ENCODE data around the gene SNX13.
"Not testable (repeated sequence)": the region's sequence is repeated elsewhere in the genome, so short reads cannot be mapped to it uniquely, and the experiment has no call there.

SNX13 gene

GRCh38 chr7:17848516-17848915 is 91.8 kb downstream of the SNX13 start:
- DNase-seq (ENCODE audit: low spot score) = no peak

DNA sequence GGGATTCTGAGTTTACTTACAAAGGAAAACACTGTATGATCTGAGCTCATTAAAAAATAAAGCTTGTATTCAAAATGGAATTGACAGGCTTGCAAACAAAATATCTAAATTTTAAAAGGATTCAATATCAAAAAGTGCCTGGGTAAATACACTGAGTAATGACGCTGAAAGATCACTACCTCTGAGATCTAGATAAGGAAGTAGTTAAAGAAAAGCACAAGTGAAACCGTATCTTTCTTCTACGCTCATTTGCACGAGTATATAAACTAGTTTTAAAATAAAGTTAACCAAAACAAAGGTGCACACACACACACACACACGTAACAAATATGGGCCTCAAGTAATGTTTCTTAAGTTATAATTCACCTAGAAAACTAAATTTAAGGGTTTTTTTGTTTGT is 93.4 kb downstream of the SNX13 start:
- DNase-seq (ENCODE audit: low spot score) = no peak

DNA sequence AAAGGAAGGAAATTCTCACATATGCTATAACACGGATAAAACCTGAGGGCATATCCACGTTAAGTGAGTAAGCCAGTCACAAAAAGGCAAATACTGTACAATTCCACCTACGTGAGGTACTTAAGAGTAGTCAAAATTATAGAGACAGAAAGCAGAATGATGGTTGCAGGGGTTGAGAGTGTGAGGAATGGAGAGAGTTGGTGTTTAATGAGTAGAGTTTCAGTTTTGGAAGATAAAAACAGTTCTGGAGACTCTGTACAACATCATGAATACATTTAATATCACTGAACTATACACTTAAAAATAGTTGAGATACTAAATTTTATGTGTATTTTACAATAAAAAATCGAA is 95.1 kb downstream of the SNX13 start:
- DNase-seq (ENCODE audit: low spot score) = no peak

DNA sequence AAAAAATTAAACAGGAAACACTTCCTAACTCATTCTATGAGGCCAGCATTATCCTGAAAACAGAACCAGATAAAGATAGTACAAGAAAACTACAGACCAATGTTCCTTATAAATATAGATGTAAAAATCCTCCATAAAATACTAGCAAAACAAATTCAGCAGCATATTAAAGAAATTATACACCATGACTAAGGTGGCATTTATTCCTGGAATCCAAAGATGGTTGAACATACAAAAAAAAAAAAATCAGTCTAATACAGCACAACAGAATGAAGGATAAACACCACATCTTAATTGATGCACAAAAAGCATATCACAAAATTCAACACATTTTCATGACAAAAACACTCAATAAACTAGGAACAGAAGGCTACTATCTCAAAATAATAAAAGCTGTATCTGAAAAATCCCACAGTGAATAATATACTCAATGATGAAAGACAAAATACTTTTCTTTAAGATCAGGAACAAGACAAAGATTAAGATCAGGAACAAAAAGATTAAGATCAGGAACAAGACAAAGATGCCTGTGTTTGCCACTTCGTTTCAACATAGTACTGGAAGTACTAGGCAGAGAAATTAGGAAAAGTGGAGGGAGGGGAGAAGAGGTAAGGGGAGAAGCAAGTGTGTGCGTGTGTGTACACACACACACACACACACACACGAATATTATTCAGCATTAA is 95.6 kb downstream of the SNX13 start:
- no peak for DNase-seq (ENCODE audit: low spot score)

DNA sequence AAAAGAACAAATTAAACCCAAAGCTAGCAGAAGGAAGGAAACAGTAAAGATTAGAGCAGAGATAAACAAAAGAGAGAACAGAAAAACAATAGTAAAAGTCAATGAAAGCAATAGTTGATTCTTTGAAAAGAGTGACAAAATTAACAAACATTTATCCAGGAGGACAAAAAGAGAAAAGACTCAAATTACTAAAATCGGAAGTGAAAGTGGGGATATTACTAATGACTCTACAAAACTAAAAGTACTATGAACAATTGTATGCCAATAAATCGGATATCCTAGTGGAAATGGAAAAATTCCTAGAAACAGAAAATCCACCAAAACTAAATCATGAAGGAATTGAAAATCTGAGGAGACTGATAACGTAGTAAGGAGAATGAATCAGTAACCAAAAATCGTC is 96.3 kb downstream of the SNX13 start:
- DNase-seq (ENCODE audit: low spot score) = no peak

DNA sequence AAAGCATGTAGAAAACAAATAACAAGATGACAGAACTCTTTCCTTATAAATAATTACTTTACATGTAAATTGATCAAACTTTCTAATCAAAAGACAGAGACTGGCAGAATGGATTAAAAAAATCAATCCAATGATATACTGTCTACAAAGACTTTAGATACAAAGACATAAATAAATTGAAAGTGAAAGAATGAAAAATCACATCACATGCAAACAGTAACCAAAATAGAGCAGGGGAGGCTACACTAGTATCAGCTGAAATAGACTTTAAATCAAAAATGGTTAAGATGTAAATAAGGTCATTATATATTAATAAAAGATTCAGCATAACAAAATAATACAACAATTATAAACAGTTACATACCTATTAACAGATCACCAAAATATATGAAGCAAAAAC is 97.3 kb downstream of the SNX13 start:
- no peak for DNase-seq (ENCODE audit: low spot score)

GRCh38 chr7:17832820-17833355 is 107.4 kb downstream of the SNX13 start:
- no peak for DNase-seq (ENCODE audit: low spot score)

DNA sequence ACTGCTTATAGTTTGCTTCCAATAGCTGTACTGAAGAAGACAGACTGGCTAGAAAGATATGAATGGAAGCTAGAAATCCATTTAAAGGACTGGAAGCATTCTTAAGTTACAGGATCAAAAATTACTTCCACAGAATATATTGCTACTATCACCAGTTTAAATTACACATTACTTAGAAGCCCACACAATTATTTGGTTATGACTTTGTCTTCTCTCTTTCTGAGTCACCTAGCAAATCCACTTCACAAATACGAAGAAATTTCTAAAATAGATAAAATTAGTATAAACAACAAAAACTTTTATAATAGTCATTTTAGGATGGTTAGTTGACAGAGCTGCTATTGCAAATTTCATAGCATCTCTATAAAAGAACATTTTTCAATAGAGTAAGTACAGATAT is 108.1 kb downstream of the SNX13 start:
- DNase-seq (ENCODE audit: low spot score) = no peak

DNA sequence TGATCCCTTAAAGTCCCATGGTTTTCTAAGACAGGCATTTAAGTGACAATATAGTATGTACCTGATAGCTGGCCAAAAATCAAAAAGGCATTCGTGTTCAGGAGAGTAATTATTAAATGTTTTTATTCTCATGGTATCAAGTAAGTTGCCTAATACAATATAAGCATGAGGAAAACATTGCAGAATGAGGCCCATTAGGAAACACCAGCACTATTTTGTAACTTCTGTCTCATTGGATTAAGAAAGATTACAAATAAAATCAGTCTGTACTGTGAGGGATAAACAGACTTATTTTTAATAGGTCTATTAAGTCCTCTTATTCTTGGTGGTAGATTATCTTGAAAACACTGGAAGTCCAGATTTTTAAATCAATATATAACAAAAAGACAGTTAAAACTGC is 110.1 kb downstream of the SNX13 start:
- no peak for DNase-seq (ENCODE audit: low spot score)

GRCh38 chr7:17829001-17829400 is 111.3 kb downstream of the SNX13 start:
- no peak for DNase-seq (ENCODE audit: low spot score)

GRCh38 chr7:17822547-17823173 is 117.6 kb downstream of the SNX13 start:
- DNase-seq (ENCODE audit: low spot score) = no peak

- no peak for DNase-seq (ENCODE audit: low spot score)
These were observed 123.4 kb downstream of the SNX13 start for GRCh38 chr7:17816903-17817302.

DNA sequence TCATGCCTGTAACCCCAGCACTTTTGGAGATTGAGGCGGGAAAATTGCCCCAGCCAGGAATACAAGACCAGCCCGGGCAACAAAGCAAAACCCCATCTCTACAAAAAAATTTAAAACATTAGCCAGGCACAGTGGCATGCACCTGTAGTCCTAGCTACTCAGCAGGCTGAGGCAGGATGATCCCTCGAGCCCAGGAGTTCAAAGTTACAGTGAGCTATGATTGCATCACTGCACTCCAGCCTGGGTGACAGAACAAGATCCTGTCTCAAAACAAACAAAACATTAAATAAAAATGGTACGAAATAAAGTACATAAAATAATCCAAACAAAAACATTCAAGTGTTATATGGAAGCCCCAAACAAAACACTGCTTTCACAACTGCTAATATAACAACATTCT is 125.0 kb downstream of the SNX13 start:
- DNase-seq (ENCODE audit: low spot score) = no peak

GRCh38 chr7:17814058-17814457 is 126.2 kb downstream of the SNX13 start:
- no peak for DNase-seq (ENCODE audit: low spot score)

DNA sequence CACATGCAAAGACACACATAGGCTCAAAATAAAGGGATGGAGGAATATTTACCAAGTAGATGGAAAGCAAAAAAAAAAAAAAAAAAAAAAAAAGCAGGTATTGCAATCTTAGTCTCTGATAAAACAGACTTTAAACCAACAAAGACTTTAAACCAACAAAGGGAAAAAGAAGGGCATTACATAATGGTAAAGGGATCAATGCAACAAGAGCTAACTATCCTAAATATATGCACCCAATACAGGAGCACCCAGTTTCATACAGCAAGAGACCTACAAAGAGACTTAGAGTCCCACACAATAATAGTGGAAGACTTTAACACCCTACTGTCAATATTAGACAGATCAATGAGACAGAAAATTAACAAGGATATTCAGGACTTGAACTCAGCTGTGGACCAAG is 131.1 kb downstream of the SNX13 start:
- DNase-seq (ENCODE audit: low spot score) = not testable (repeated sequence)

GRCh38 chr7:17807242-17807641 is 133.1 kb downstream of the SNX13 start:
- no peak for DNase-seq (ENCODE audit: low spot score)

GRCh38 chr7:17806631-17807030 is 133.7 kb downstream of the SNX13 start:
- DNase-seq (ENCODE audit: low spot score) = no peak

GRCh38 chr7:17802056-17802455 is 138.2 kb downstream of the SNX13 start:
- no peak for DNase-seq (ENCODE audit: low spot score)

DNA sequence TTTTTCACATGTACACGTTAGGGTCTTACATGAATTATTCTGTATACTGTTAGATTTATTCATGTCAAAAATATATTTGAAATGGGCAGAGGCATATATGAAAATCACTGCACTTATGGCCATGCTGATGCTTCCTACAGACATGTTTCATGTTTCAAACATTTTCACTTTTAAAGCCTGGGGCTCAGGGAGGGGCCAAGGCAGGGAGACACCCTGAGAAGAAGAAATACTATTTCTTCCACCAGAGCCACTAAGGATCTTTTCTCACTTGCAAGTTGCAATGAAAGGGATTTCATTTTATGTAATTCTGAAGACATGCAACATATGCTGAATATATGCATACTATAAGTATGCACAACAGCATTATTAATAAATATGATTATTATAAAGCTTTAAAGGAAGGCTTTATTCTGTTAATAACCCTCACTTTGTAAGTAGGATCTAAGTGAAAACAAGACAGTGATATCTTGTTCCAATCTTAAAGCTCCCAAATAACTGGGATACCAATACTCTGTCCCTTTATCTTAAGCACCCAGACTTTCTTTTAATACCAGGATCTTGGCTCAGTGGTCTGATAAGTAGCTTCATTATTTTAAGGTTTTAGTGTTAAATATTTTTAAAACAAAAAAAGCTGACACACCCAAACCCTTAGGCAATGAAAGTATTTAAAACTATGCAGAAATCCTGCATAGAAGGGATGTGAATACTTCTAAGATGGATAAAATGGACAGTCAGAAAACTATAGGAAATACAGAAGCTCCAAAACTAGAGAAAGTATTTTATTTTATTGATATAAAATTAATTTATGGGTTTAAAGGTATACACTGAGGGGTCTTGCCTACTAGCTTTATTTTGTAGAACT is 148.0 kb downstream of the SNX13 start:
- DNase-seq (ENCODE audit: low spot score) = no peak

- no peak for DNase-seq (ENCODE audit: low spot score)
These were observed 153.0 kb downstream of the SNX13 start for GRCh38 chr7:17787257-17787656.

- no peak for DNase-seq (ENCODE audit: low spot score)
These were observed 153.9 kb downstream of the SNX13 start for GRCh38 chr7:17786314-17786852.

- no peak for DNase-seq (ENCODE audit: low spot score)
These were observed 158.1 kb downstream of the SNX13 start for GRCh38 chr7:17782216-17782549.
